GM19035 (cell line): ENCODE data around the gene IFNAR1.

ENCODE experiments used
- ATAC-seq: cut with Tn5 transposase; IDR thresholded peaks from one replicate; pipeline ENCODE4 v1.9.1; 2021; ENCODE audit not compliant: unreplicated experiment

The IFNAR1 gene

DNA sequence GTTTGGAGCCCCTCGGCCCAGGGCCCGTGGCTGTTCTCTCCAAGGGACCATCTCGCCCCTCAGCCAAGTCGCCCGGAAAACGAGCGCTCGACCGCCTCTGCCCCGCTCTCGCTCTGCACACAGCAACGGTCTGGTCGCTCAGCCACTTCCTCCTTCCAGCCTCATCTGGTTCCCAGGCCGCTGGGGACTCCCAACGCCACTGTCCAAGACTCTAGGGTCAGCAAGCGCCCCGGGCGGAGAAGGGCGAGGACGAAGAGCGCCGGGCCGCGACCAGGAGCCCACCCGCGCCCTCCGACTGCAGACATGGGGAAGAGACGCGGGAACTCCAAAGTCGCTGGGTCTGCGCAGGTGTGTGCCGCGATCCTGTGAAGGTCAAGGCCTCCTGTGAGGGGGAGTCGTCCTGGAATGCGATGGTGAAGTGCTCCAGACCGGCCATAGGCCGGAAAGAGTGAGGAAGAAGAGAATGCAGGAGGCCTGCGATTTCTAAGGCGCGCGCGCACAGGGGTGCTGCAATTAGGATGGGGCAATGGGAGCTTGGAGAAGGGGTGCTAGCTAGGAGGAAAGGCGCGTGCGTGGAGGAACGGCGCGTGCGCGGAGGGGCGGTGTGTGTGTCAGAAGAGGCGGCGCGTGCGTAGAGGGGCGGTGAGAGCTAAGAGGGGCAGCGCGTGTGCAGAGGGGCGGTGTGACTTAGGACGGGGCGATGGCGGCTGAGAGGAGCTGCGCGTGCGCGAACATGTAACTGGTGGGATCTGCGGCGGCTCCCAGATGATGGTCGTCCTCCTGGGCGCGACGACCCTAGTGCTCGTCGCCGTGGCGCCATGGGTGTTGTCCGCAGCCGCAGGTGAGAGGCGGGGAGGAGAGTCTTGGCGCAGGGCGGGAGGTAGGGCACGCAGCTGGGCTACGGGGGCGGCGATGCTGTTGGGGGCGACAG, at the start of gene IFNAR1:
Gene IFNAR1, plus strand, starts transcription at position 680 of the 931 bp plus-strand sequence. Its CDS starts 86 bp downstream, at position 766.
- ATAC-seq, result peak; percentile 77

DNA sequence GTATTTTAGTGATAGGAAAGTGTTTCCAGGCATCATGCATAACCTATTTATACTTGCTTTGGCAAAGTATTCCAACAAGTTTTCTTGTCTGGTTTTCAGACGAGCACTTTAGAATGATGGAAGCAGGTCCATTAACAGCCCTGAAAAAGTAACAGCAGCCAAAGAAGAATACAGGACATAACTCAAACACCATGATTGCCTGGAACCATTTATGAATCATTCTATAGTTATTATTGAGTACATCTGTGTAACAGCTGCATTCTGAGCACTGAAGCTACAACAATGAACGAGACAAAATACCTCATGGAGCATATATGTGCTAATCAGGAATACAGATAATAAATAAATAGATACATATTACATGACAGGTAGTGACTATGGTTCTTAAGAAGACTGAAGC, 46.0 kb upstream of the IFNAR1 start:
- ATAC-seq, result no peak

DNA sequence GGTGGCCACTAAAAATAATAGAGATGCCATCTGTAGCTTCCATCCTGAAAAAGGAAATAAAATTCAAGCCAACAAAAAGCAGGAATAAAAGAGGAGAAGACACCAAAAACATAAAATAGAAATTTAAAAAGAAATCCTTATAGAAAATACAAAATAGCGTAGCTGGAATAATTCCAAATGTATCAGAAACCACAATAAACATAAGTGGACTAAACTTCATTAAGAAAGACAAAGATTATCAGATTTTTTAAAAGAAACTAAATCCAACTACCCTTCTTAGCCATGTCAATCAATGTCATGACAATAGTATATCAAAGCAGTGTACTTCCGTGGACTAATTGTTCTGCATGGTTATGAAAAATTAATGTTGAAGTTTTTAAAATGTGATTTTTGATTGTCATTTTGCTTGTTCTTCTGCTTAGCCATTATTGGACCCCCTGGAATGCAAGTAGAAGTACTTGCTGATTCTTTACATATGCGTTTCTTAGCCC, 45.4 kb upstream of the IFNAR1 start:
- no peak for ATAC-seq

DNA sequence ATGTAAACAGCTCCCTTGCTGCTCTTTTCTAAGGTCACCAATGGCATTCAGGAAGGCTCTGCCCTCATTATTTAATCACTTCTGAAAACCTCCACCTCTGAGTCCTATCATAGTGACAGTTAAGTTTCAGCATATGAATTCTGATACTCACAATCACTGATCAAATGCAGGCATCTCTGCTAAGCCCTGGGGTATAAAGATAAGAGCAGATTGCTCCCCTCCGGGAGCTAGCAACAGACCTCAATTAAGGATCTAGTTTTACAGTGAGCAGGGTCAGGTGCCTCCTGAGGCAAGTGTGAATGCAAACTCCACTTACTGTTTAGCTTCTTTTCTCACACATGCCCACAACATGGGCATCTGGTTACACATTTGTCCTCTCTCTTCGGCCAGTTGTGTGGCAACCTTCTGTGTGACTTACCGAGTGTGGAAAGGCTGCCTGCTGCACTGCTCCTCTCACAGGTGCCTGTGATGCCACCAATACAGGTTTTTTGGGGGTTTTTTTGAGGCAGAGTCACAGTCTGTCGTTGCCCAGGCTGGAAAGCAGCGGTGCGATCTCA, 43.6 kb upstream of the IFNAR1 start:
- ATAC-seq, result no peak

DNA sequence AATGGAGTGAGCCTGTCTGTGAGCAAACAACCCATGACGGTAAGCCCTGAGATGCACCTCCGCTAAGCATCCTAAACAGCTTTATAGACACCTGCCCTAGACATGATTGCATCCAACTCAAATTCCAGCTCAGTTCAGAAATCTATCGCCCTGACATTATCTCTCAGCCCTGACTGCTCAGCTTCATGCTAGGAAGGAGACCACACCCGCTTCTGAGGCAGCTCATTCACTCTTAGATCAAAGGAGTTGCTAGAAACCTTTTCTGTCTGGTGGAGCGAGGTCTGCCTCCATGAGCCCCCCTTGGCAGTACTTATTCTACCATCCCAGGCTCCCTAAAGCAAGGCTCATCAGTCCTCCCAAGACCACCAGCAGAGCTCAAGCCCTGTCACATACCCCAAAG, 41.6 kb upstream of the IFNAR1 start:
- no peak for ATAC-seq

DNA sequence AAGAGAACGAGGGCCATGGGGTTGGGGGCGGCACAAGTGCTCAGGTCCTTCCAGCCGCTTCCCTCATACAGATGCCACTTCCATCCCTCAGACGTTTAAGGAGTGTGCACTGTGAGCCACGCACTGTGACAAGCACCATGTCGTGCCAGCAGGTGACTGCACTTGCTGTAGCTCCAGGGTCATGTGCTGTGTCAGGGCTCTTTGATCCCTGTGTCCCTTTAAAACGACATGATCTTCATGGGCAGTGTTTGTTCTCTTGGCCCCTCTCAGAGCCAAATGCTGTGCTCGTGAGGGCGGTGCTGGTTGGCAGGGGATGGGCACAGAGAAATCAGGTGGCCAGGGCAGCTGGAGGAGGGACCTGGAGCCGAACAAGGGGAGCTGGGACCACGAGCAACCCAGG, 38.7 kb upstream of the IFNAR1 start:
- ATAC-seq, result no peak

DNA sequence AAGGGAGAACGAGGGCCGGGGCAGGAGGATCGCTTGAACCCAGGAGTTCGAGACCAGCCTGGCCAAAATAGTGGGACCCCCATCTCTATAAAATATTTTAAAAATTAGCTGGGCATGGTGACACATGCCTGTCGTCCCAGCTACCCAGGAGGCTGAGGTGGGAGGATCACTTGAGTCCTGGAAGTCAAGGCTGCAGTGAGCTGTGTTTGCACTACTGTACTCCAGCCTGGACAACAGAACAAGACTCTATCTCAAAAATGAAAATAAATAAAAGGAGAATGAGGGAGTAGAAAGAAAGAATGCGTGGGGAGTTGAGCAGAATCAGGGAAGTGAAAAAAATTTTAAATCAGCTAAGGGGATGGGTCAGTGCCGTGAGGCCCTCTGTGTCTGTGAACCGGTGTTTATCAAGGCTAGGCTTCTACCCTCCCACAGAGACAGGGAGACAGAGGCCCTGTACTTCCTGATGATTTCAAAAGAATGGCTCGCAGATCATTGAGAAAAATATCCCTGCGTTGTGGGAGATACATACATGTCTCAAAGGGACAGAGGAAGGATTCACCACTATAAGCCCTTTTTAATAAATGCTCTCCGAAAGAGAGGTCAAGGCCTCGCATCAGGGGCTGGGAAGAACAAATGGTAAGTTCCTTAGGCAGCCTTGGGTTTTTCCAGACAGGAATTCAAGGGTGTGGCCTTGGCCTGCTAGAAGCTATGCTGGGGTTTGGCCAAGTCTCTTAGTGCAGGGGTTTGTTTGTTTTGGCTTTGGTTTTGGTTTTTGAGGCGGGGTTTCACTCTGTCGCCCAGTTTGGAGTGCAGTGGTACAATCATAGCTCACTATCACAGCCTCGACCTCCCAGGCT, 37.9 kb upstream of the IFNAR1 start:
- ATAC-seq, result no peak

DNA sequence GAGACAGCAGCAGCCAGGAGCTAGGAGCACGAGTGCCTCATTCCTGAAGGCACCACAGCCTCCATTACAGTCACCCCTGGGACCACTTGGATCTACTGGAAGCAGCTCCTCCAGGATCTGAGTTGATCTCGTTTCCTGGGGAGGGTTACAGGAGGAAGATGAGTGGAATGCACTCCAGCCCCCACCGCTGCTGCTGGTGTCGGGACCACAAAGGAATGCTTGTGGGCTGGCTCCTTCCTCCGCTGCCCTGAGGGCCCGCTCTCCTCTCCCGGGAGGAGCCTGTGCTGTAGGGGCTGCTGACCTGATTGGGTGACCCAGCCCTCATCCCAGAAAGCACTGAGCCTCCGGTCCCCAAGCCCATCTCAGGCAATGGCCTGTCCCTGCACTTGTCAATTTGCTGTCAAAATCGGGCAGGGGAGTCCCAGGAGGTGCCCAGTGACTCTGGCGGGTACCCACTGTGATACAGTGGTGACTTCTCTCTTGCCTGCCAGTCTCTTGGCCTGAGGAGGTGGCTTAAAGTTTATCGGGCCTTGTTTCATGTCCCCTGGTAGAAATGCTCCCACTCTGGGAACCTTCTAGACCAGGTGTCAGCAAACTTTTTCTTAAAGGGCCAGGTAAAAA, 35.5 kb upstream of the IFNAR1 start:
- no peak for ATAC-seq

DNA sequence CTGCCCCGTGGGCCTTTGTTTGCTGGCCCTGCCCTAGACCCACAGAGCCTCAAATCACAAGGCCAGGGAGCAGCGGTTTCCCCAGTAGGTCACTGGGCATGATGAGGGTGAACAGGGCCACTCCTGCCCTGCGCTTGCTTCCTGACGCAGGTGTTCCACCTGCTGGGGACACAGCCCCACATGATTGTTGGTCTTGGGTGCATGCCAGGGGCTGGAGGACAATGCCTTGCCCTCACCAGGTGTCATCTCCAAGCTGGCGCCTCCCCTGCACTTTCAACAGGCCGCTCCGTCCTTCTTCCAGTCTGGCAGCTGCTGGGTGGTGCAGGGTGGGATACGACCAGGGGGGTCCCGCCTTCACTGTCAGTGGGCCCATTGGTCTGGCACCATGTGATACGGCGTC, 34.3 kb upstream of the IFNAR1 start:
- ATAC-seq, result no peak

DNA sequence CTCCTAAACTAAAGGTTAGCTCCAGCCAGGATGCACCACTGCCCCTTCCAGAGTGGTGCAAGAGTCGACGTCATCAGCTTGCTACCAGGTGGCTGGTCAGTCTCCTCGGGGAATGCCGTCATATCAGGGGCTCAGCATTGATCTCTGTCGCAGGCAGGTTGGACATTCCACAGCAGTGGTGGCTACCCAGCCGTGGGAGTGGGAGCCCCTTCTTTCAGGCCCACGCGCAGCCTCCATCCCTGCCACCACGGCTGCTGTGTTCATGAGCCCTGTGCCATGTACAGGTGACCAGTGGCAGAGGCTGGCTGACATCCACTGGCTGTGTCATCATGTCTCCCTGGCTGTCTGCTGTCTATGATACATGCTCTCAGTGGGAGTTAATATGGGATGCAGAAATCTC, 33.1 kb upstream of the IFNAR1 start:
- no peak for ATAC-seq

DNA sequence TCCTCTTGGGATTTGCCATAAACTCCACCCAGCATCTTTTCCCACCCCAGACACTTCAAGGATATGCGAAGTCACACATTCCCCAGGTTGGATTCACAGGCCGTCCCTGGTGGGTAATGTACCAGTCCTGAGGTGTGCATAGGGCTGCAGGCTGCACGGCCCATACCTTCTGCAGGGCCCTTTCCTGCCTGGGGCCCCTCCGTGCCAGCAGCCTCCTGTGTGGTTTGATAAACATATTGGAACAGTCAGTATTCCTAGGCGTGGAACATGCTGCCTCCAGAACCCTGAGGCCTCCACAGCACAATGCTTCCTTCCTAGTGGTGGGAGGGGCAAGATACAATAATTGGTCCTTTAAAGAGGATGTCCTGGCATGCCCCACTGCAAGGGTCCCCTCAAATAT, 32.0 kb upstream of the IFNAR1 start:
- ATAC-seq, result no peak

DNA sequence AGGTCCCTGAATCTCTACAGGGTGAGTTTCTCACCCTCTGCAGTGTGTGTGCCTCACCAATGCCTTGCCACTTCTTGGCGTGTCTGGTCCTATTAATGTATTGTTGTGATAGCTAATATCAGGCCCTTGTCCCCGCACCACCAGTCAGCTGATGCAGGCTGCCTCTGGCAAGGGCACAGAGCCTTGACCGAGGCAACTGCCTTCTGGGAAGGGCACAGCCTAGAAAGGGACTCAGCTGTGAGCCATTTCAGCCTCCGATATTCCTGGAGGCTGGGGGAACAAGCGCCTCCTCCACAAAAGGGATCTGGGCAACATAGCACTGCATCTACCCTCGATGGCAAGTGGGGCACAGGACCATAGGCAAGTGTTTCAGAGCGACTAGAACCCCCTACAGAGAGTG, 31.6 kb upstream of the IFNAR1 start:
- no peak for ATAC-seq

DNA sequence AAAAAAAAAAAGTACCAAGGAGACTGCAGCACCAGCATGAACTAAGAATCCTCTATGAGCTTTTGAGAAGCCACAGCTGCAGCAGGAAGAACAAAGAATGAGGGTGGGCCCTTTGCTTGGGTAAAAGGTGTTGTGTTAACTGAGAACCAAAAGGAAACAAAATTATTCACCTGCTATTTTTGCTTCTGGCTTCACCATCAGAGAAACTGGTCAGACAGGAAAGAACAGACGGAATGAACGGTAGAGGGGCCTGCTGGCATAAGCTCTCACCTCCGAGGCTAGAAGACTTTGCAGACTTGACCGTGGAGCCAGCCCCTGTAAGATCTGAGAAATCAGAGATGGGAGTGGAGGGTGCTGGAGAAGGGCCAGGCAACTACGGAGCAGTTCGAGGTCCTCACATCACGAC, 31.0 kb upstream of the IFNAR1 start:
- ATAC-seq, result no peak

DNA sequence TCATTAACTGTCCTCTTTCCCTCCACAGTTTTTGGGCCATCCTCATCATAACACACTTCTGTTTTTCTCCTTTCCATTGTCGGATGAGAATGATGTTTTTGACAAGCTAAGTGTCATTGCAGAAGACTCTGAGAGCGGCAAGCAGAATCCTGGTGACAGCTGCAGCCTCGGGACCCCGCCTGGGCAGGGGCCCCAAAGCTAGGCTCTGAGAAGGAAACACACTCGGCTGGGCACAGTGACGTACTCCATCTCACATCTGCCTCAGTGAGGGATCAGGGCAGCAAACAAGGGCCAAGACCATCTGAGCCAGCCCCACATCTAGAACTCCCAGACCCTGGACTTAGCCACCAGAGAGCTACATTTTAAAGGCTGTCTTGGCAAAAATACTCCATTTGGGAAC, 28.6 kb upstream of the IFNAR1 start:
- no peak for ATAC-seq

DNA sequence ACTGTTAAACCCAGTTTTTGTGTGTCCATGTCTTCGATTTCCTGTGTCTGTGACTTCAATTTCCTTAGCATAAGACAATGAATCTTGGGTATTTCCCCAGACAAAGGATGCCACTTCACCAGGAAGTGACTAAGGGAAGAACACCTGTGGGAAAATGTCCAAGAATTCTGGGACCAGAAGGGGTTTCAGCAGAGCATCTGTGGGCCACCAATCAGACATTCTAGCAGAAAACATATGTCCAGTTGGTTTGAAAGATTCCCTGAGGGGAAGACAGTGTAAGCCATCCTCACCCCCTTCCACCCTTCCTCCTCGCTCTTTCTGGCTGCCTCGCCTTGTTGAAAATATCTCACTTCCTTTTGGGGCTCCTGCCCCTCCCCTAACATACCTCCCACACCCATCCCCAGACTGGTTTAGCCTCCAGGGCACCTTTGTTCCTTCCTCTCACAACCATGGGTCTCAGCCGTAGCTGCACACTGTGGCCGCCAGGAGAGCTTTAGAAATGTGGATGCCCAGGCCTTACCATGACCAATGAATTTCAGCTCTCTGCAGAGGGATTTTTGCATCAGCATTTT, 25.5 kb upstream of the IFNAR1 start:
- no peak for ATAC-seq

DNA sequence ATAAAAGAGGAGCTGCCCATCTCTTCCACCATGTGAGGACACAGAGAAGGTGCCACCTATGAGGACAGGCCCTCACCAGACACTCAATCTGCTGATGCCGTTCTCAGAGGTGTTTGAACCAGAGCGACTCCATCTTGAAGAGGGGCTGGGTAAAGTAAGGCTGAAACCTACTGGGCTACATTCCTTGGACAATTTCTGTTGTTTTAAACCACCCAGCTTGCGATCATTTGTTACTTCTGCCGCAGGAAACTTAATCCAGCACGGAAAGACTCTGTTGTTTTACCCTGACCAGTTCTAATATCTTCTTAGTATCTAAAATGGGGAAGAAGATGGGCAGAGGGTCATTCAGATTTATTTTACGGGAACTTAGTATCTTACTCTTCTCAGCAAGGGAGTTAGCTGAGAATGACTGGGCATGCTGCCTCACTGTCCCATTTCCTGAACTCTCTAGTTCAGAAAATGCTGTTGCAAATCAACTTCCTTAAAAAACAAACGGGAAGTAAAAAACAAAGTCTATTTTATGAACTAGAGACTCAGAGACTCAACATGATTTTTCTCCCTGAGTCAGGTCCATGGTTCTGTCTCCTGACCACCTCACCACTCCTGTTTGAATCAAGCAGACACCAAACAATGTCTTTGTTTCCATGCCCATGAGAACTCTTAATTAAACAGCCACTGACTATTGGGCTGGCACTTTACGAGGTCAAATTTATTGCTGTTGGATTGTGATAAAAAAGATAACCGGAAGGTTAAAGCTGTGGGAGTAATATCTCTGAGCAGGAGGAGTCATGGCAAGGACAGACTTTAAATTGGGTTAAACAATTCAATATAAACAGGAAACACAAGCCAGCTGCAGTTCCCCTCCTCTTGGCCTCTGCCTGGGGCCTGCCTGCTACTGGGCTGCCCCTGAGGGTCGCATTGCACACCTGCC, 23.8 kb upstream of the IFNAR1 start:
- ATAC-seq, result no peak

DNA sequence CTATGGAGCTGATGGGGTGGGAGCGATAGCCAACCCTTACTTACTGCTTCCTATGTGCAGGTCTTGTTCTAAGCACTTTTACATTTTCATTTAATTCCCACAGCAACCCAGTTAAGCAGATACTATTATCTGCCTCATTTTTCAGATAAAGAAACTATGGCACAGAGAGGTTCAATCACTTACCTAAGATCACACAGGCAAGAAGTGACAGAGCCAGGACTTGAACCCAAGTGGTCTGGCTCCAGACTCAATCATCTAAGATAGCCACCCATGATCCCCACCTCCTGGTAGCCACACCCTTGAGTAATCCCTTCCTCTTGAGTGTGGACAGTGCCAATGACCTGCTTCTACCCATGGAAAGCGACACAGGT, 23.2 kb upstream of the IFNAR1 start:
- no peak for ATAC-seq

DNA sequence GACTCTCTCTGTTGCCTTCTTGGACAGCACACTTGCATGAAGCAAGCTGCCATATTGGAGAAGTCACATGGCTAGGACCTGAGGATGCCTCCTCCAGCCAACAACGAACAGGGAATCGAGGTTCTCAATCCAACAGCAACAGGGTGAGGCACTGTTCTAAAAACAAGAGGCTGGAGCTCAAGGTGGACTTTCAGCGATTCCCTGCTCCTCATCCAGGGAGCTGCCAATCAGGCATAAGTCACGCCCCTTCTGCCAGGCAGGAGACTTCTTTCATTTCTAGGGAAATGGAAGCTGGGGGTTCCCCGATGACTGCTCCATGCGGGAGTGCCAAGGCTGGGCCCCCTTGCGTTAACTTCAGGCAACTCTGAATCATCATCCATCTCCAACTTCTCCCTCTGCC, 22.7 kb upstream of the IFNAR1 start:
- no peak for ATAC-seq

DNA sequence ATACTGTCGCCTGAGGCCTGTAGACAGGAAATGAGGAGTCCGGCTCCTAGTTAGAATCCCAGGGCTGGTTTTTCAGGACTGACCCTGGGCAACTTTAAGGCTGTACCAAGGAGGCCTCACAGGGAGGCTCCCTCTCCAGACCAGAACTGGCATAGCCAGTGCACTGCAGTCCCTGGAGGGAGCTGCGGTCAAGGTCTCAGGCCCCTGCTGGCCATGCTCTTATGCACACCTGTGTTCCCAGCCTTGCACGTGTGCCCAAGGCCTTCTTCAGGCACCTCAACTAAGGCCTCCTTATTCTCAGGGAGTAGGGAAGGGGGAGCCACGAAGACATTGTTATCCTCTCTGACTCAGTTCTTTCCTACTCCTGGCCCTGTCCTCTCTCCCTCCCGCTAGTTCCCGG, 22.0 kb upstream of the IFNAR1 start:
- no peak for ATAC-seq

DNA sequence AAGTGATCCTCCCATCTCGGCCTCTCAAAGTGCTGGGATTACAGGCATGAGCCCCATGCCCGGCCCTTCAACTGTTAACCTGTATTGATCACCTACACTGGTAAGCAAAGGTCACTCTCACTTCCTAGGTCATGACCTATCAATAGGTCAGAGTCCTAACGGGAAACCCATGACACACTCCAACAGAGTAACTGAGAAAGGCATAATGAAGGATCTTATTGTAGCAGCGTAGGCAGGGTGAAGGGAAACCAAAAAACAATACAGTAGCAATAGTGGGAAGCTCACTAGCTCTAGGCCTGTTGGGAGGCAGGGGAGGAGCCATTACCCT, 19.5 kb upstream of the IFNAR1 start:
- no peak for ATAC-seq
